NOMO-1 (cell line): ENCODE results near the gene GNAZ.

Experiments
- DNase-seq, 2 experiments: peaks; one replicate each; lab custom pipeline; 2025; ENCODE audit not compliant: unreplicated experiment in 2 of 2; lab: John Stamatoyannopoulos, UW

Gene GNAZ

DNA sequence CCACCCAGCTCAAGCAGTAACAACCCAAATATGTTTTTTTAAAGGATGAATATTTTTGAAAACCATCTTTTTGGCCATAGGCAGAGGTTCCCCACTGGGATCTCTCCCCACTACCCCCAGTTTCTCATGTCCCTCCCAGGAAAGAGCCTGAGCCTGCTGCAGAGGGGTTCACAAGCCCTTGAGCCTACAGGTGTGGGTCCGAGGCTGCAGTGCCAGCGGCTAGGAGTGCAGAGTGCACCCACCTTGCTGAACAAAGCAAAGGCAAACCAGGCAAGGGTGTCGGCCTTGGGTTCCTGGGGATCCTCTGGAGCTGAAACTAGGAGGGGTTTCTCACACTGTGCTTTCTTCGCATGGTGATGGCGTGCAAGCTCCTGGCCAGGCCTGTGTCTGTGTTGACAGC, 35.0 kb downstream of the GNAZ start:
- no peak for DNase-seq

DNA sequence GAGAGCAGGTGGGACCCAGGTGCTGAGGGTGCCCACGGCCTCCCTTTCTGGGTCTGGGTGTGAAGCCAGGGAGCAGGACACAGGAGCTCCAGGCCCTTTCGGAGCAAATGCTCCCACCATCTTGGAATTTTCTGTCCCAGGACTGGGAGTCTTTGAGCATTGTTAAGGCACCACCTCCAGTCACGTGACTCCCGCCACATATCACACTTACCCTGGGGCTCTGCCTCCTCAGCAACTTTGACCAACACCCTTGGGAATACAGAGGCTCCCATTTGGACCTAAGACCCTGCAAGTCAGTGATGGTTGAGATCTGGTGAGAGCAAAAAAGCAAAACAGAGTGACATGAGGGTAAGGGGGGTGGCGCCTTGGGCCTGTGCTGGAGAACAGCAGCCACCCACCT, 35.6 kb downstream of the GNAZ start:
- DNase-seq, result no peak

- DNase-seq, result no peak
Observed at GRCh38 chr22:23106344-23106743, 36.0 kb downstream of the GNAZ start.

DNA sequence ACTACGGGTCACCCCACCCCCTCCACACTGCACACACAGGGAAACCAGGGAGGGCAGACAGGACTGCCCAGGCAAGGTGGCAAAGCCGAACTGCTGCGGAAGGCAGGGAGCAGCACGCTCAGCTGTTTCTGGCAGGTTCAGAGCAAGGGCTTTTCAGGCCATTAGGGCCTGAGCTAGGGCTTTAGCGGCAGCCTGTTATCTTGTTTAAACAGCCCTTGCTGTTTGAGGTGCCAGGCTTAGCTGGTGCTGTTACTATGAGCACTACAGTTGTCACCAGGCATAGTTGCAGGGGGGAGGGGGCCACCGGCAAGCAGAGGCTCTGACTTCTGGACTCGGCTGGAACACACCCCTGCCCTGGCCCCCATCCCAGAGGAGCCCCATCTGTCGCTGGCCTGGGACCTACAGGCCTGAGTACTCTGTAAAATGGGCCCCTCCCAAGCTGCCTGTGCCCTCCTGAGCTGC, 36.6 kb downstream of the GNAZ start:
- no peak for DNase-seq

DNA sequence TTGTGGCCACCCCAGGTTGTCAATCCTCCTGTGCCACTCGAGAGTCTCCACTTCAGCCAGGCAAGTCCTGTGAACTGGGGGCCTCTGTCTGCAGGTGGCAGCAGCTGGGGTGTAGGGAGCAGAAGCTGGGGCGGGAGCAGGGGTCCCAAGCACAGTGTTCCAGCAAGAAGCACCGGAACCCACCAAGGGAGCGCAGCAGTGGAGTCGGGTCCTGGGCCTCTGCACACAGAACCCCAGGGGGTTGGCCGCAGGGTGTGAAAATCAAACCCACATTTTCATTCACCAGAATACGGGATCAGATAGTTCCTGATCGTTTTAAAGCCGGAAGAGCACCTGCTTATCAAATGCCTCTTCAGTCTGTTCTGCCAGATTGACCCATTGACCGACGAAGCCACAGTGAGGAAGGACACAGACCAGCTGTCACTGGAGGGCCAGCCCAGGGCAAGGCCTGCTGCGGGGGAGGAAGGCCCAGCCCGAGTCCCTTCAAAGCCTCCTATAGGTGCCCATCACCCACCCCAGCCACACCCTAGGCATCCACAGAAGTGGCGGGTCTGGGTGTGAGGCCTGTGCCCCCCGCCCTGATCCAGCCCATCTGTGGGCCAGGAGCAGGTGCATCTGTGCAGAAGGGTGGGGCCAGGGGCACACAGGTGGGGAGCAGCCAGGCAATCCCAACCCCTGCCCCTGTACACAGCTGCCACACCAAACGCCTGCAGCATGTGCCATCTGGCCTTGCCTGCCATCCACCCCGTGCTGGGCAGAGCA, 37.3 kb downstream of the GNAZ start:
- DNase-seq, result no peak

GRCh38 chr22:23108249-23109078, 38.1 kb downstream of the GNAZ start:
- DNase-seq, result no peak

DNA sequence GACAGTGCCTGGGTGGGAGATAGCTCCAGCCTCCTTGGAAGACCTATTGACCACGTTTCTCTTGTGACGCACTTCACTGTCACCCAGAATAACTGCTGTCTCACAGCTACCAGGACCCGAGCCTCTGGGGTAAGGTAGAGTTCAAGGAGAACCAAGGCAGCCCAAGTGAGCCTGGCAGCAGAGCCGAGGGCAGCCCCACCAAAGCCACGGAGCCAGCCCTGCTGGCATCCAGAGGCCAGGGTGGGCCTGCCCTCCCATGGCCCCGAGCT, 38.7 kb downstream of the GNAZ start:
- DNase-seq, result no peak

DNA sequence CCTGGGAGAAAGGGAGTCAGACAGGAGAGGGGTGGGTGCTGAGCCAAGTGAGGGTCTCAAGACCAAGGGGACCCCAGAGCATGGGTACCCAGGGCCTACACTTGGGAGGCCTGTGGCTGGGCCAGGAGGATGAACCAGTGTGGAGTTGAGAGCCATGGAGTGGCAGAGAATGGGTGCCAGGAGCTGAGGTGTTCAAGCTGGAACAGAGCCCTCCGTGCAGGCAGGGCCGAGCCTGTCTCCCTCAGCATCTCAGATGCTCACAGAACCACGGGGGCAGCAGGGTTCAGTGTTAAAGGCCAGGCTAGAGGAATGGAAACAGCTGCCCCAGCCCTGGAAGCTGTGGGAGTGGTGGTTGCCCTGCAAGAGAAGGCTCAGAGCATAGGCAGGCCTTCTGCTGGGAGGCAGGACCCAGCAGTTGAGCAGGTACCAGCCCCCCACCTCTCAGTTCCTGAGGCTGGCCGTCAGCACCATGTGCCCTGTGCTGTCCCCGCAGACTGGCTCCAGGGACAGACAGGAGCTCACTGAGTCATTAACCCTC, 39.2 kb downstream of the GNAZ start:
- DNase-seq, result no peak

- no peak for DNase-seq
Observed at GRCh38 chr22:23110190-23110921, 40.0 kb downstream of the GNAZ start.

- DNase-seq, result no peak
Observed at GRCh38 chr22:23110922-23111527, 40.7 kb downstream of the GNAZ start.

GRCh38 chr22:23112472-23113012, 42.2 kb downstream of the GNAZ start:
- DNase-seq, result no peak

DNA sequence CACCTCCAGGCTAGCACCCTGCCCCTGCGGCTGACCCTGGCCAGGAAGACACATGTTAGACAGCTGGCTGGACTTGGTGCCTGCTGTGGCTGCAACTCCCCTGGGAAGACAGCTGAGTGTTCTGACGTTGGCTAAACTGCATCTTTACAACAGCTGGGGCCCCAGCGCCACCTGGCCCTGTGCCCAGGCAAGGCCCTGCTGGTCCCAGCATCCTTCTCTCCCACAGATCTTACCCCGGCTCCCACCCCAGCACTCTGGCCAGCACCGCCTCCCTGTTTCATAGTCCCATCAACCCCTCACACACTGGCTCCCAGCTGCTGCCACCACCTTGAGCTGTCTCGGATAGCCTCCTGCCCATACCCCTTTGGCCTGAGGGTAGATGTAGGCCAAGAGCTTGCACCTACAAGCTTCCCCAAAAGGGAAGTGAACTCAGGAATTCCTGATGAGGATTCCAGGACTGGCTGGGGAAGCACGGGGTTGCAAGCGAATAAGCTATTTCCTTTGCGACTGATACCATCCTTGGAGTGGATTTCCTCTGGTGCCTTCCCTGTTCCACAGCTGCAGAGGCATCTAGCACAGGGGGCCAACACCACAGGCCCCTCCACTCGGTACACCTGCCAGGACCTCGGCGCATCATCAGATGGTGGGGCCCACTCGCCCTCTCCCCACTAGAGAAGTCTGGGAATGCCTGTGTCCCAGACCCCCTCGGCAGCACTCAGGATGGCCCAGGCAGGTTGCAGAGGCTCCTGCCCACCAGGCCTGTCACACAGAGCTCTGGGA, 42.9 kb downstream of the GNAZ start:
- DNase-seq, result no peak

- DNase-seq, result no peak
Observed at GRCh38 chr22:23113847-23114720, 43.8 kb downstream of the GNAZ start.

DNA sequence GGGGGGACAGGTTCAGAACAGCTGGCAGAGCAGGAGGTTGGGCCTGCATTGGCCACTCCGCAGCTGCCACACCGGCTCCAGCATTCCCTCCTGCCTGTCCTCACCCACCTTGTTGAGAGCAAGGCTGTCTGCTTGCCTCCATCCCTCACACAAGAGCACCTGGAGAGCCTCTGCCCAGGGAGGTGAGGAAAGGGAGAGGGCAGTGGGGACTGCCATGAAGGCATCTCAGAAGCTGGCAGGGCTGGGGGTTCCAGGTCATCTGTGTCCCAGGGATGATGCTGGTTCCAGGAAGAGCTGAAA, 44.4 kb downstream of the GNAZ start:
- DNase-seq, result no peak

- DNase-seq, result no peak
Observed at GRCh38 chr22:23115369-23115768, 45.0 kb downstream of the GNAZ start.

DNA sequence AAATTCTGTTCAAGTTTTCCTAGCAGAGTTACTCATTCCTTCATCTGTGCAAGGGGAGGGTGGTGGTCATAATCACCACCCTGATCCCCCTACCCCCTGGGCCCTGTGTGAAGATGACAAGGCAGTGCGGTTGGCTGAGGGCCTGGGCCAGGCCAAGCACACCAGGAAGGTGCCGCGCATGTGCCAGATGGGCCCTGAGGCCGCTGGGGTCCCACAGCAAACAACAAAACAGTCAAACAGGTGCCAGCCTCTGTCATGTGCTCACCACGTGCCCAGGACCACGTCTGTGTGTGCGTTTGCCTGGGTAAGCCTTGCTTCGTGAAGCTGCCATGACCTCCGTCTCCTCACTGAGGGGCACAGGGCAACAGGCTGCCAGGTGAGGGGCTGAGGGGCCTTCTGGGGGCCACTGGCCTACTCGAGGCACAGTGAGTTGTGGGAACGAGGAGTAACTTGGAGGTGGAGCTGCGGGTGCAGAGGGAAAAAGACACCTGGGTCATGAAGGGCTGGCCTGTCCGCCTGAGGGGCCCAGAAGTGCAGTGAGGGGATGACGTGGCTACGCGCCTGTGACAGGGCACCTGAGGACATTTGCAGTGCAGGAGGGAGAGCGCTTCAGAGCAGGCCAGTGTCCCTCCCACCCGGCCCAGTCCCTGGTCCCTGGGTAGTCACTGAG, 45.6 kb downstream of the GNAZ start:
- DNase-seq, result no peak

DNA sequence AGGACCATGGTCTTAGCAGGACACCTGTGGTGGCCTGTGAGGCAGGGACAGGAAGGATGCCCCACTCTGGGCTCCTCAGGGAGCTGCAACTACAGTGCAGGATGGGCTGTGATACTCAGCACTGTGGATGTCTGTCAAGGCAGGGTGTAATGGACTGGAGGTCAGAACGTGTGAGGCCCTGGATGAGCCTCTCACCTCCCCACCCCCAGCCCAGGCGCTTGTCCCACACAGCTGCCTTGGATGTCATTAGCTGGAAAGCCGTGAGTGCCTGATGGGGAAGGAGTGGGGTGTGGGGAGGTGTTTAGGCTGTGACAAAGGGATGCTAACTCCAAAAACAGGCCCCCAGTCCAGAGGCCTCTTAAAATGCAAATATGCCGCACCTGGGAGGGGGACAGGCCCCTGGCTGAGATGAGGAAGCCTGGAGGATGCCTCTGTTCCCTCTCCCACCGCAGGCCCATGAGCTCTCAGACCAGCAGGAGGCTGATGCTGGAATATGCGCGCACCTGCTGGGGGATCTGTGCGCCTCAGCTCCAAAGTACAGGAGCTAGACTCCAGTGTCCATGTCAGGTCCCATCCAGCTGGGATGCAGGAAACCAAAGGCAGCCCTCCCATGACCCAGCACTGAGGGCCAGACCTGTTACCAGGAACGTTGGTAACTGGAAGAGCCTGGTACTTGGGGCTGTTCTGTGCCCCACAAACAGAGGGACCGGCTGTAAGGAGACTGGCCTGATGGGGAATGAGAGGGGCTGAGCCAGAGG, 46.4 kb downstream of the GNAZ start:
- no peak for DNase-seq

GRCh38 chr22:23117275-23117674, 47.0 kb downstream of the GNAZ start:
- no peak for DNase-seq
